ENCODE data around the gene ENPP3. TPM values are rescaled to one million over a fixed set of nuclear protein-coding genes. Genes with fewer than 3 reads are reported as not detected.
A peak's percentile ranks its signal among the peaks of the same experiment; 100 is the strongest.

ENPP3 gene
- total and polyA plus RNA-seq, 2 experiments from 2014 or later, result 0.98 to 2.7 TPM

DNA sequence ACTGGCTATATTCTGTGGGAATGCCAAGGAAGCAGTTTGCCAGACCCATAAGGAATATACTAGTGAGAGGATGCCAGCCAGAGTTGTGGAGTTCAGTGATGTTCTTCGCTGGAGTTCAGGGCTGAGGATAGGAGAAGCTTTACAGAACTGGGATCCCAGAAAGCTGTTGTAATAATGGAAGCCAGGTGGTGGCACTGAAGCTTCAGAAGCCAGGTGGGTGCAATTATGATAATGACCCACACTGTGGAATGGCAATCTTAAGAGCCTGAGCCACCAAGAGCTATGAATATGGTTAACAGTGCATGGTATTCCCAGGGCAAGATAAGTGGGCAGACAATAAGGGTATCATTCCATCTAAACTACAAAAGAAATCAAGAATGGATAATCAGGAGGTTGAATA is 145.7 kb downstream of the ENPP3 start:
- Histone ChIP-seq H2AFZ (no peak overlapping the region), H3K9me2 (replicated peaks; ENCODE audit: insufficient read depth) (no peaks in the 10 kb centered on the region), H3K4me2 (no peak overlapping the region), H4K20me1 (ENCODE audit: insufficient read depth, poor library complexity, severe bottlenecking) (no peaks in the 10 kb centered on the region), H3K9me3 (ENCODE audit: low read depth) (no peaks in the 10 kb centered on the region), H3K79me2 (no peaks in the 10 kb centered on the region), H3K36me3 (replicated peaks; ENCODE audit: insufficient read depth, low read depth) (no peaks in the 10 kb centered on the region), H3K4me3 (no peak overlapping the region), H3K4me1 (ENCODE audit: insufficient read depth) (peaks cover 9% of the 10 kb centered on the region), H3K27ac (no peak overlapping the region), H3K27me3 (no peaks in the 10 kb centered on the region)
- WGBS (ENCODE audit: low lambda C conversion rate, missing lambda C conversion rate), result 95% methylated on average over 1 of the region's 1 CpG
- TF ChIP-seq, protein P1, sequence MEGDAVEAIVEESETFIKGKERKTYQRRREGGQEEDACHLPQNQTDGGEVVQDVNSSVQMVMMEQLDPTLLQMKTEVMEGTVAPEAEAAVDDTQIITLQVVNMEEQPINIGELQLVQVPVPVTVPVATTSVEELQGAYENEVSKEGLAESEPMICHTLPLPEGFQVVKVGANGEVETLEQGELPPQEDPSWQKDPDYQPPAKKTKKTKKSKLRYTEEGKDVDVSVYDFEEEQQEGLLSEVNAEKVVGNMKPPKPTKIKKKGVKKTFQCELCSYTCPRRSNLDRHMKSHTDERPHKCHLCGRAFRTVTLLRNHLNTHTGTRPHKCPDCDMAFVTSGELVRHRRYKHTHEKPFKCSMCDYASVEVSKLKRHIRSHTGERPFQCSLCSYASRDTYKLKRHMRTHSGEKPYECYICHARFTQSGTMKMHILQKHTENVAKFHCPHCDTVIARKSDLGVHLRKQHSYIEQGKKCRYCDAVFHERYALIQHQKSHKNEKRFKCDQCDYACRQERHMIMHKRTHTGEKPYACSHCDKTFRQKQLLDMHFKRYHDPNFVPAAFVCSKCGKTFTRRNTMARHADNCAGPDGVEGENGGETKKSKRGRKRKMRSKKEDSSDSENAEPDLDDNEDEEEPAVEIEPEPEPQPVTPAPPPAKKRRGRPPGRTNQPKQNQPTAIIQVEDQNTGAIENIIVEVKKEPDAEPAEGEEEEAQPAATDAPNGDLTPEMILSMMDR (IDR thresholded peaks at IDR 0.05; ENCODE audit: poor library complexity), result peak; percentile 29
- TF ChIP-seq EZH2 (IDR thresholded peaks at IDR 0.05; ENCODE audit: borderline replicate concordance), result no peak
- peak; percentile 32 for DNase-seq (ENCODE audit: low spot score)

DNA sequence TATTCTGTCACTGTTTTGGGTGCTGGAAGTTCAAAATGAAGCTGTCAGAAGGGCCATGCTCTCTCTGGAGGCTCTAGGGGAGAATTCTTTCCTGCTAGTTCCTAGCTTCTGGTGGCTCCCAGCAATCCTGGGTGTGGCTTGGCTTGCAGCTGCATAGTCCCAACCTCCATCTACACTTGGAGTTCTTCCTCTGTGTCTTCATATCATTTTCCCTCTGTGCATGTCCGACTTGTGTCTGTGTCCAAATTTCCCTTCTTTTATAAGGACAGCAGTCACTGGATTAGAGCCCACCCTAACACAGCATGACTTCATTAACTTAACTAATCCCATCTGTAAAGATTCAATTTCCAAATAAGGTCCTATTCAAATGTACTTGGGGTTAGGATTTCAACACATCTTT is 147.5 kb downstream of the ENPP3 start:
- Histone ChIP-seq H3K27ac (no peak overlapping the region), H3K27me3 (no peaks in the 10 kb centered on the region), H3K79me2 (no peaks in the 10 kb centered on the region), H4K20me1 (ENCODE audit: insufficient read depth, poor library complexity, severe bottlenecking) (no peaks in the 10 kb centered on the region), H3K36me3 (replicated peaks; ENCODE audit: insufficient read depth, low read depth) (no peaks in the 10 kb centered on the region), H3K9me3 (ENCODE audit: low read depth) (no peaks in the 10 kb centered on the region), H3K4me2 (no peak overlapping the region), H2AFZ (no peak overlapping the region), H3K9me2 (replicated peaks; ENCODE audit: insufficient read depth) (no peaks in the 10 kb centered on the region), H3K4me1 (ENCODE audit: insufficient read depth) (peaks cover 3% of the 10 kb centered on the region), H3K4me3 (no peak overlapping the region)
- TF ChIP-seq EZH2phosphoT487 (IDR thresholded peaks at IDR 0.05; ENCODE audit: low read depth, severe bottlenecking, unreplicated experiment) (no peak), EZH2 (IDR thresholded peaks at IDR 0.05; ENCODE audit: borderline replicate concordance) (no peak)
- TF ChIP-seq, protein P1 (IDR thresholded peaks at IDR 0.05; ENCODE audit: poor library complexity), result no peak
- DNase-seq (ENCODE audit: low spot score), result no peak
- 80% methylated on average over 1 of the region's 1 CpG for WGBS (ENCODE audit: low lambda C conversion rate, missing lambda C conversion rate)

GRCh38 chr6:131787079-131787478 is 150.0 kb downstream of the ENPP3 start:
- Histone ChIP-seq H3K27ac (no peak overlapping the region), H2AFZ (no peak overlapping the region), H3K79me2 (no peaks in the 10 kb centered on the region), H3K4me2 (no peak overlapping the region), H3K27me3 (no peaks in the 10 kb centered on the region), H3K4me1 (ENCODE audit: insufficient read depth) (peaks cover 3% of the 10 kb centered on the region), H3K4me3 (no peak overlapping the region), H3K9me3 (ENCODE audit: low read depth) (no peaks in the 10 kb centered on the region), H3K9me2 (replicated peaks; ENCODE audit: insufficient read depth) (no peaks in the 10 kb centered on the region), H4K20me1 (ENCODE audit: insufficient read depth, poor library complexity, severe bottlenecking) (no peaks in the 10 kb centered on the region), H3K36me3 (replicated peaks; ENCODE audit: insufficient read depth, low read depth) (no peaks in the 10 kb centered on the region)
- TF ChIP-seq EZH2phosphoT487 (IDR thresholded peaks at IDR 0.05; ENCODE audit: low read depth, severe bottlenecking, unreplicated experiment) (no peak), EZH2 (IDR thresholded peaks at IDR 0.05; ENCODE audit: borderline replicate concordance) (no peak)
- TF ChIP-seq, protein P1 (IDR thresholded peaks at IDR 0.05; ENCODE audit: poor library complexity), result no peak
- DNase-seq (ENCODE audit: low spot score), result no peak

Data from hepatocyte (in vitro differentiated cells).